Activated CD8-positive, alpha-beta memory T cell treated with anti-CD3 and anti-CD28 coated beads, Interleukin-2, amount 10 ng/mL, durations not matched to agents 7 days and 5 days (primary cell): ENCODE results near the gene ADAM17. TPM values are rescaled to one million over a fixed set of nuclear protein-coding genes. Genes with fewer than 3 reads are reported as not detected.

Source experiments
- ATAC-seq: fragments of 150-1000 bp; cut with Tn5 transposase; one replicate; pipeline ENCODE4 v1.10.0; 2021; ENCODE audit warnings: moderate library complexity
- CTCF ChIA-PET: fragments of 350-600 bp; sonication (Branson Sonifier 250); formaldehyde crosslinking; loops from one replicate; lab custom pipeline; 2021; ENCODE audit warnings: antibody characterized with exemption; lab: Charles Lee
- DNase-seq: peaks from one replicate; pipeline ENCODE4 v3.0.0-alpha.2; 2020
- H3K27ac Mint-ChIP-seq: one replicate; pipeline ENCODE4 v1.8.0; 2021; ENCODE audit warnings: mild to moderate bottlenecking, mixed read lengths
- H3K27me3 Mint-ChIP-seq: one replicate; pipeline ENCODE4 v1.8.0; 2021; ENCODE audit warnings: mixed read lengths
- H3K36me3 Mint-ChIP-seq: one replicate; pipeline ENCODE4 v1.8.0; 2021; ENCODE audit warnings: mild to moderate bottlenecking, mixed read lengths
- H3K4me1 Mint-ChIP-seq: one replicate; pipeline ENCODE4 v1.8.0; 2021; ENCODE audit warnings: mixed read lengths
- H3K4me3 Mint-ChIP-seq: one replicate; pipeline ENCODE4 v1.8.0; 2021; ENCODE audit warnings: mild to moderate bottlenecking, moderate library complexity, mixed read lengths
- H3K9me3 Mint-ChIP-seq: one replicate; pipeline ENCODE4 v1.8.0; 2022; ENCODE audit warnings: low read depth, mixed read lengths
- total RNA-seq, 2 experiments: library from RNA; stranded (reverse); gene quantifications; one replicate each; pipeline ENCODE4 v1.2.3, GENCODE V29; 2021

ADAM17 gene
- total RNA-seq, 2 experiments from 2014 or later, result 20.0 to 25.5 TPM

GRCh38 chr2:9443526-9443925 lies 112.1 kb downstream of the ADAM17 start:
- Mint-ChIP-seq H3K4me1 (peaks cover 20% of the 10 kb centered on the region), H3K27me3 (no peaks in the 10 kb centered on the region), H3K36me3 (peaks cover 48% of the 10 kb centered on the region), H3K9me3 (no peaks in the 10 kb centered on the region), H3K4me3 (no peak overlapping the region), H3K27ac (peak overlapping the region; percentile 57)
- CTCF ChIA-PET, result no interaction called here
- ATAC-seq, result no peak
- no peak for DNase-seq

- H3K27ac Mint-ChIP-seq, result no peak overlapping the region
- H3K27me3 Mint-ChIP-seq, result no peaks in the 10 kb centered on the region
- H3K4me3 Mint-ChIP-seq, result no peak overlapping the region
- no peak for DNase-seq
- H3K9me3 Mint-ChIP-seq, result no peaks in the 10 kb centered on the region
- peaks cover 20% of the 10 kb centered on the region for H3K4me1 Mint-ChIP-seq
- no peak for ATAC-seq
- peaks cover 56% of the 10 kb centered on the region for H3K36me3 Mint-ChIP-seq
- CTCF ChIA-PET, result interaction anchor here (1.0 kb wide), 1 partner anchor 322 kb away, joined by 3 read pairs; no protein-coding TSS in a partner anchor
Observed at GRCh38 chr2:9441556-9441955, 114.1 kb downstream of the ADAM17 start.

GRCh38 chr2:9440058-9440727 lies 115.4 kb downstream of the ADAM17 start:
- DNase-seq (no peak), ATAC-seq (no peak)
- CTCF ChIA-PET, result interaction anchor here (0.8 kb wide), 1 partner anchor 1590 kb away, joined by 3 read pairs; no protein-coding TSS in a partner anchor
- Mint-ChIP-seq H3K27ac (no peak overlapping the region), H3K36me3 (peaks cover 53% of the 10 kb centered on the region), H3K27me3 (no peaks in the 10 kb centered on the region), H3K9me3 (no peaks in the 10 kb centered on the region), H3K4me3 (no peak overlapping the region), H3K4me1 (peaks cover 13% of the 10 kb centered on the region)

- peaks cover 54% of the 10 kb centered on the region for H3K36me3 Mint-ChIP-seq
- no peak overlapping the region for H3K27ac Mint-ChIP-seq
- no peaks in the 10 kb centered on the region for H3K27me3 Mint-ChIP-seq
- CTCF ChIA-PET, result interaction anchor here (0.8 kb wide), 1 partner anchor 1589 kb away, joined by 3 read pairs; no protein-coding TSS in a partner anchor
- peaks cover 7% of the 10 kb centered on the region for H3K4me1 Mint-ChIP-seq
- ATAC-seq (no peak), DNase-seq (no peak)
- H3K9me3 Mint-ChIP-seq, result no peaks in the 10 kb centered on the region
- H3K4me3 Mint-ChIP-seq, result no peak overlapping the region
Observed at GRCh38 chr2:9439536-9439935, 116.1 kb downstream of the ADAM17 start.

Other genes starting within 250 kb of the ADAM17 start
- gene ITGB1BP1, start 132.3 kb downstream of the ADAM17 start, total RNA-seq, result 100 to 1,000 TPM; 137 to 164 TPM
- 10 to 100 TPM; 57.9 to 64.6 TPM for gene CPSF3, start 132.2 kb downstream of the ADAM17 start, total RNA-seq
- 10 to 100 TPM; 71.3 to 72.1 TPM for gene IAH1, start 81.3 kb downstream of the ADAM17 start, total RNA-seq
- 100 to 1,000 TPM; 300 to 316 TPM for gene YWHAQ, start 75.2 kb upstream of the ADAM17 start, total RNA-seq